HepG2 (cell line): ENCODE data around the gene CCT3. TPM values are rescaled to one million over a fixed set of nuclear protein-coding genes. Genes with fewer than 3 reads are reported as not detected.
A peak's percentile ranks its signal among the peaks of the same experiment; 100 is the strongest.

Experiments
- ETS1 ChIP-seq: sonication (generic); formaldehyde crosslinking; IDR thresholded peaks from 2 replicates; pipeline ENCODE4 v1.4.0; 2020; ENCODE audit warnings: missing genetic modification reagents
- IRX3 ChIP-seq: sonication (generic); formaldehyde crosslinking; IDR thresholded peaks from 2 replicates; pipeline ENCODE4 v1.8.1; 2023; ENCODE audit warnings: mild to moderate bottlenecking, low read depth, missing genetic modification reagents, borderline replicate concordance
- LCORL ChIP-seq, 2 experiments: fragments of 450-650 bp in 1 of 2; sonication (generic) in 1 of 2; formaldehyde crosslinking in 1 of 2; IDR thresholded peaks; 2 replicates each; pipeline versions ENCODE4 v1.5.0 to v1.6.1; 2017 to 2020; ENCODE audit warnings: antibody characterized with exemption in 1 of 2, missing genetic modification reagents in 1 of 2
- PHF21A ChIP-seq: sonication (generic); formaldehyde crosslinking; IDR thresholded peaks from 2 replicates; pipeline ENCODE4 v1.5.0; 2020; ENCODE audit warnings: mild to moderate bottlenecking, missing genetic modification reagents
- PLRG1 ChIP-seq: fragments of 450-650 bp; conservative IDR thresholded peaks from 2 replicates; pipeline ENCODE4 v1.6.1; 2016
- POLR2G ChIP-seq: fragments of 200-400 bp; formaldehyde crosslinking; IDR thresholded peaks from 2 replicates; pipeline ENCODE4 v1.6.1; 2018; ENCODE audit warnings: mild to moderate bottlenecking, low read depth, low read length, moderate library complexity
- PRMT3 ChIP-seq: sonication (generic); formaldehyde crosslinking; IDR thresholded peaks from 2 replicates; pipeline ENCODE4 v1.8.1; 2022; ENCODE audit warnings: low read depth, mild to moderate bottlenecking, moderate library complexity, missing genetic modification reagents, borderline replicate concordance
- SCMH1 ChIP-seq: sonication (generic); formaldehyde crosslinking; IDR thresholded peaks from 2 replicates; pipeline ENCODE4 v1.9.0; 2021; ENCODE audit warnings: missing genetic modification reagents, mild to moderate bottlenecking, borderline replicate concordance
- SRSF1 ChIP-seq: fragments of 200-400 bp; formaldehyde crosslinking; optimal IDR thresholded peaks from 2 replicates; pipeline ENCODE3; 2017; ENCODE audit warnings: mild to moderate bottlenecking, low read depth, low read length, moderate library complexity
- SSRP1 ChIP-seq: IDR thresholded peaks from 2 replicates; pipeline ENCODE4 v1.6.1; 2016; ENCODE audit warnings: control low read depth
- STAT5B ChIP-seq: sonication (generic); formaldehyde crosslinking; IDR thresholded peaks from 2 replicates; pipeline ENCODE4 v1.4.0; 2020; ENCODE audit warnings: missing genetic modification reagents
- STAT6 ChIP-seq: sonication (generic); formaldehyde crosslinking; IDR thresholded peaks from 2 replicates; pipeline ENCODE4 v1.4.0; 2020; ENCODE audit warnings: missing genetic modification reagents, mild to moderate bottlenecking, borderline replicate concordance
- TAF15 ChIP-seq: fragments of 200-400 bp; formaldehyde crosslinking; IDR thresholded peaks from one replicate; pipeline ENCODE4 v1.6.1; 2018; ENCODE audit warnings: mild to moderate bottlenecking, low read depth, low read length; ENCODE audit not compliant: poor library complexity, severe bottlenecking
- THAP11 ChIP-seq: IDR thresholded peaks from 2 replicates; pipeline ENCODE4 v1.6.1; 2016; ENCODE audit warnings: missing biosample characterization, missing genetic modification reagents
- THYN1 ChIP-seq: sonication (generic); formaldehyde crosslinking; IDR thresholded peaks from 2 replicates; pipeline ENCODE4 v1.8.1; 2023; ENCODE audit warnings: low read depth, mild to moderate bottlenecking, moderate library complexity, missing genetic modification reagents, borderline replicate concordance
- ZBTB3 ChIP-seq: sonication (generic); formaldehyde crosslinking; IDR thresholded peaks from 2 replicates; pipeline ENCODE4 v1.4.0; 2020; ENCODE audit warnings: low read depth, mild to moderate bottlenecking, moderate library complexity, missing genetic modification reagents, borderline replicate concordance
- ZNF235 ChIP-seq: sonication (generic); formaldehyde crosslinking; IDR thresholded peaks from 2 replicates; pipeline ENCODE4 v1.8.1; 2023; ENCODE audit warnings: mild to moderate bottlenecking, missing genetic modification reagents, borderline replicate concordance
- ZNF280B ChIP-seq: sonication (generic); formaldehyde crosslinking; IDR thresholded peaks from 2 replicates; pipeline ENCODE4 v1.5.0; 2020; ENCODE audit warnings: missing genetic modification reagents, mild to moderate bottlenecking, borderline replicate concordance
- ZNF503 ChIP-seq: sonication (generic); formaldehyde crosslinking; IDR thresholded peaks from 2 replicates; pipeline ENCODE4 v1.4.0; 2020; ENCODE audit warnings: missing genetic modification reagents
- ZNF761 ChIP-seq: sonication (generic); formaldehyde crosslinking; conservative IDR thresholded peaks from 2 replicates; pipeline ENCODE4 v1.4.0; 2020; ENCODE audit warnings: mild to moderate bottlenecking, missing genetic modification reagents
- ZNF816 ChIP-seq: sonication (generic); formaldehyde crosslinking; IDR thresholded peaks from 2 replicates; pipeline ENCODE4 v1.8.0; 2022; ENCODE audit warnings: missing genetic modification reagents, mild to moderate bottlenecking, borderline replicate concordance
- ZSCAN20 ChIP-seq: sonication (generic); formaldehyde crosslinking; IDR thresholded peaks from 2 replicates; pipeline ENCODE4 v1.4.0; 2020; ENCODE audit warnings: missing genetic modification reagents, mild to moderate bottlenecking, borderline replicate concordance
- polyA plus RNA-seq, 8 experiments: library from polyadenylated mRNA; depleted of rRNA in 3 of 8; stranded (reverse) in 7 of 8; unstranded in 1 of 8; fragments of >200 nt; fragmentation: Illumina TruSeq in 4 of 8; extraction: Trizol in 4 of 8; gene quantifications; 2 replicates each; pipeline versions ENCODE4 v1.2.1 to v1.2.3, GENCODE V29; 2011 to 2016; ENCODE audit warnings: low read depth in 4 of 8, missing spikeins in 1 of 8, mixed read lengths in 1 of 8; ENCODE audit not compliant: insufficient read depth in 1 of 8
- total RNA-seq, 5 experiments: library from RNA; depleted of rRNA; stranded (reverse); fragments of >200 nt; fragmentation: Illumina TruSeq; extraction: Trizol; gene quantifications; 2 replicates each; pipeline ENCODE4 v1.2.3, GENCODE V29; 2016; ENCODE audit warnings: low read depth in 1 of 5

The CCT3 gene
- total and polyA plus RNA-seq, 2 of the 13 experiments (the other 11 are each of a cell fraction or from before 2014, with no cell fraction given) = 319 to 615 TPM

DNA sequence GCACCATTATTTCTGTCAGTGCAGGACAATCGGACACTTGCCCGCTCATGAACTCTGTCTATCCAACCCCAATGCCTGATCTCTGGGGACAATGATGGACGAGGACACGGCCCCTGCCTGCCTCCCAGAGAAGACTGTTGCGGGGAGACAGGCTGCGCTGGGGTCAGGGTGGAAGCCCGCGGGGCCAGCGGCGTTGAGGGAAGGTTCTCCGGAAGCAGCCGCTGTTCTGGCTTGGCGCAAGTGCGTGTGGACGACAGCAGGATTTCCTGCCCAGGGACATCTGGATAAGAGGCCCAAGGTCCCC lies 49.7 kb upstream of the CCT3 start (continued):
- no peak for TF ChIP-seq SRSF1
- TF ChIP-seq THAP11 (CRISPR knock-in tag) = no peak
- no peak for TF ChIP-seq PLRG1
- peak; percentile 22 for TF ChIP-seq TAF15
- TF ChIP-seq THYN1 (CRISPR knock-in tag) = no peak
- 0 out of 2 replicates have a peak, but pooled peaks have one; percentile 23 for TF ChIP-seq ZNF761 (CRISPR knock-in tag)
- peak; percentile 78 for TF ChIP-seq POLR2G
- TF ChIP-seq SCMH1 (CRISPR knock-in tag) = no peak
- no peak for TF ChIP-seq ZSCAN20 (CRISPR knock-in tag)
- TF ChIP-seq LCORL (IDR thresholded peaks at IDR 0.05) = no peak
- TF ChIP-seq LCORL (CRISPR knock-in tag; IDR thresholded peaks at IDR 0.05) = 0 out of 2 replicates have a peak, but pooled peaks have one; percentile 27
- peak; percentile 95; the same call in 1 of the 2 replicates for TF ChIP-seq SSRP1
- TF ChIP-seq STAT5B (CRISPR knock-in tag) = no peak
- TF ChIP-seq PHF21A = no peak
- no peak for TF ChIP-seq ETS1 (CRISPR knock-in tag)
- TF ChIP-seq STAT6 (CRISPR knock-in tag) = no peak
- no peak for TF ChIP-seq ZNF235 (CRISPR knock-in tag)
- TF ChIP-seq IRX3 = 0 out of 2 replicates have a peak, but pooled peaks have one; percentile 23
- no peak for TF ChIP-seq ZNF503 (CRISPR knock-in tag)
- 0 out of 2 replicates have a peak, but pooled peaks have one; percentile 26 for TF ChIP-seq PRMT3 (CRISPR knock-in tag)
- no peak for TF ChIP-seq ZBTB3 (CRISPR knock-in tag)
- TF ChIP-seq ZNF280B (CRISPR knock-in tag) = 0 out of 2 replicates have a peak, but pooled peaks have one; percentile 11
- TF ChIP-seq ZNF816 (CRISPR knock-in tag) = no peak
